ENCODE data around the gene ALPP.

ALPP gene

GRCh38 chr2:232431705-232432590, 53.4 kb downstream of the ALPP start:
- DNase-seq = no peak
